NB4 (cell line): ENCODE measurements around the gene SMCO2.

ENCODE experiments used
- DNase-seq: peaks from one replicate; pipeline ENCODE4 v3.0.0; 2010; ENCODE audit warnings: low read depth
- H3K4me3 ChIP-seq: one replicate; pipeline ENCODE4 v1.5.1; 2011; ENCODE audit warnings: mild to moderate bottlenecking, low read depth, low read length, moderate library complexity
- MYC ChIP-seq: IDR thresholded peaks from 2 replicates; pipeline ENCODE4 v1.6.1; 2011; ENCODE audit warnings: low read depth, low read length
- POLR2A ChIP-seq: IDR thresholded peaks from 2 replicates; pipeline ENCODE4 v1.6.1; 2011; ENCODE audit warnings: mild to moderate bottlenecking; ENCODE audit not compliant: insufficient read length; ENCODE audit errors: extremely low read depth
- TF ChIP-seq, protein P1 (sequence below): IDR thresholded peaks from one replicate; pipeline ENCODE4 v1.5.1; 2012; ENCODE audit warnings: low read depth, low read length
- TF ChIP-seq, protein P2 (sequence below): IDR thresholded peaks from 2 replicates; pipeline ENCODE4 v1.6.1; 2011; ENCODE audit warnings: low read depth, low read length

SMCO2 gene

DNA sequence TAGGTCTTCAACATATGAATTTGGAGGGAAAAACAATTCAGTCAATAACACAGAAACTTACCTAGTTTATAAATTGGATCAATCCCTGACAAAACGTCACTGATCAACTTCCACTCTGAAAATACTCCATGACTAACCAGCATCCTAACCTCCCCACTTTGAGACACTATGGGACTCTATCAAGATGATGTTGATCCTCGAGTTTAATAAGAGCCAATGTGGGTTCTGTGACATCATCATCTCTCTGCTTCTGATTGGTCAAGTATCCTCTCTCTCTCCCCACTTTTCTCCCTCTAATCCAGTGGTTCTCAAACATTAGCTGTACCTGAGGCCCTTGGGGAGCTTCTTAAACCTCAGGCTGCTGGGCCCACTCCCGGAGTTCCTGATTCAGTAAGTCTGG, at the start of gene SMCO2:
Gene SMCO2 (plus strand): TSS at position 301 of the 400 bp plus-strand sequence. CDS start 23,896 bp downstream, outside the sequence.
- no peak for DNase-seq
- no peak within 1 kb of the TSS for H3K4me3 ChIP-seq
- TF ChIP-seq, protein P1, sequence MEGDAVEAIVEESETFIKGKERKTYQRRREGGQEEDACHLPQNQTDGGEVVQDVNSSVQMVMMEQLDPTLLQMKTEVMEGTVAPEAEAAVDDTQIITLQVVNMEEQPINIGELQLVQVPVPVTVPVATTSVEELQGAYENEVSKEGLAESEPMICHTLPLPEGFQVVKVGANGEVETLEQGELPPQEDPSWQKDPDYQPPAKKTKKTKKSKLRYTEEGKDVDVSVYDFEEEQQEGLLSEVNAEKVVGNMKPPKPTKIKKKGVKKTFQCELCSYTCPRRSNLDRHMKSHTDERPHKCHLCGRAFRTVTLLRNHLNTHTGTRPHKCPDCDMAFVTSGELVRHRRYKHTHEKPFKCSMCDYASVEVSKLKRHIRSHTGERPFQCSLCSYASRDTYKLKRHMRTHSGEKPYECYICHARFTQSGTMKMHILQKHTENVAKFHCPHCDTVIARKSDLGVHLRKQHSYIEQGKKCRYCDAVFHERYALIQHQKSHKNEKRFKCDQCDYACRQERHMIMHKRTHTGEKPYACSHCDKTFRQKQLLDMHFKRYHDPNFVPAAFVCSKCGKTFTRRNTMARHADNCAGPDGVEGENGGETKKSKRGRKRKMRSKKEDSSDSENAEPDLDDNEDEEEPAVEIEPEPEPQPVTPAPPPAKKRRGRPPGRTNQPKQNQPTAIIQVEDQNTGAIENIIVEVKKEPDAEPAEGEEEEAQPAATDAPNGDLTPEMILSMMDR, result no peak
- TF ChIP-seq POLR2A (no peak), MYC (no peak)
- TF ChIP-seq, protein P2, sequence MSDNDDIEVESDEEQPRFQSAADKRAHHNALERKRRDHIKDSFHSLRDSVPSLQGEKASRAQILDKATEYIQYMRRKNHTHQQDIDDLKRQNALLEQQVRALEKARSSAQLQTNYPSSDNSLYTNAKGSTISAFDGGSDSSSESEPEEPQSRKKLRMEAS, result no peak

DNA sequence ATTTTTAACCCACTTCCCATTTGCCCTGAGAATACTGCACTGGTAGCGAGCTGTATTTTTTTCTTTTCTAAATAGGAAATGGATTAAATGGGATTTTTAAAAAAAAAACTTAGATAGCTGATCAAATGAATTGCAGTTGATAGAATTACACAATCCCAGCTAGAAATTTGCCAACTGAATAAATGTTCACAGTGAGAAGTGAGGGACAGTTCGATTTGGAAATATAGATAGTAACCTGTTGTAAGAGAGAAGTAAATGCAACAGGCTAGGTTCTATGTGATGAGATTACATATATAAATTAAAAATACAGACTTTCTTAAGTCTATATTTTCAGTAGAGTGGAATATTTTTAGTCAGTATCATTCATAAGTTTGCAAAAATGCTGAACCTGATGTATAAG, 48.1 kb upstream of the SMCO2 start:
- DNase-seq, result no peak
- TF ChIP-seq MYC (no peak), POLR2A (no peak)
- TF ChIP-seq, protein P1, result no peak
- TF ChIP-seq, protein P2, result no peak
- H3K4me3 ChIP-seq, result no peak overlapping the region

DNA sequence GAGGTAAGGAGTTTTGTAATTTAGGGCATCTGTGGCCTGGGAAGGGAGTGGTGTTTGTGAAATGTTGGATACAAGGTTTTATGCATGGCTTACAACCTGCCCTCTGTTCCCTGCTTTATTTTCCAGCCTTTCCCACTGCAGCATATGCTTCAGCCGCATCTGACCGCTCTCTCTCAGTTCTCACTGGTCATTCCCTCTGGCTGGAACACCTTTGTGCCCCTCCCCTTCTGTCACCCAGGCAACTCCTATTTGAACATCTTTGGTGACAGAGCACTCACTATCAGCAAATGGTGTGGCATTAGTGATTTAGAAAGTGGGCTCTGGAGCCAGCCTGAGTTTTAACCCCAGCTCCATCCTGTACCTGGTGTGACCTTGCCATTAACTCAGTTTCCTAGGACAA, 47.5 kb upstream of the SMCO2 start:
- TF ChIP-seq POLR2A, result no peak
- TF ChIP-seq, protein P1, result no peak
- TF ChIP-seq, protein P2, result no peak
- TF ChIP-seq MYC, result no peak
- no peak for DNase-seq
- no peak overlapping the region for H3K4me3 ChIP-seq

DNA sequence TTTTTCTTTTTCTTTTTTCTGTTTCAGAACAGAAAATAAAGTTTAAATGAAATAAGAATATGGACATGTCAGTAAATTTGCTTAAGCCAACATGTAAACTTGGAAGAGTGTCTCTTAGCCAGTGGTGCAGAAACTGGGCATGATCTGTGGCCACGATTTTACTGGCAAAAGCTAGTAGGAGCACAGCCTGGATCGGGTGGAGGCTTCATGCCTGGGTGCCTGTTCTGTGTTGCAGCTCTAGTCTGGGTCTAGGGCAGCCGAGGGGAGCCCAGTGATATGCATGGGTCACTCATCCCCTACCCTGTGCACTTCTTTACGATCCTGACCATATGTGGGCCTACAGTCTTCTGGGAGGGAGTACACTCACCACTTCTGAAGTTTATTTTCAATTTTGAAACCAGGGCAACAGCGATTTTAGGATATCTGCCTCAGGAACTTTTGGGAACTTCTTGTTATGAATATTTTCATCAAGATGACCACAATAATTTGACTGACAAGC, 45.6 kb upstream of the SMCO2 start:
- TF ChIP-seq POLR2A (no peak), MYC (no peak)
- TF ChIP-seq, protein P2, result no peak
- TF ChIP-seq, protein P1, result no peak
- no peak for DNase-seq
- H3K4me3 ChIP-seq, result no peak overlapping the region

DNA sequence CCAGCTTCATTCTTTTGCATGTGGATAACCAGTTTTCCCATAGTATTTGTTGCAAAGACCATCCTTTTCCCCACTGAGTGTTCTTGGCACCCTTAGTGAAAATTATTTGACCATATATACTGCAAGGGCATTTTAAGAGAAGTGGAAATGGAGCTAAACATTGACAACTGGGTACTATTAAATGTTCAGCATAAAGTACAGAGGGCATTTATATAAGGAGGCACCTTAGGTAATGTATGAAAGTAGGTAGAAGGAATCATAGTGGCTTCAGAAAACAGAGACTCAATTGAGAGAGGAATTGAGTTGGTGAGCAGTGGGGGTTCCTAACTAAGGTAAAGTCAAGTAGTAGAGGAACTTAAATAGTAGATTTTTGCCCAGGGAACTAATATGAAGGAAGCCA, 34.5 kb upstream of the SMCO2 start:
- TF ChIP-seq POLR2A (no peak), MYC (no peak)
- TF ChIP-seq, protein P2, result no peak
- TF ChIP-seq, protein P1, result no peak
- no peak for DNase-seq
- no peak overlapping the region for H3K4me3 ChIP-seq

DNA sequence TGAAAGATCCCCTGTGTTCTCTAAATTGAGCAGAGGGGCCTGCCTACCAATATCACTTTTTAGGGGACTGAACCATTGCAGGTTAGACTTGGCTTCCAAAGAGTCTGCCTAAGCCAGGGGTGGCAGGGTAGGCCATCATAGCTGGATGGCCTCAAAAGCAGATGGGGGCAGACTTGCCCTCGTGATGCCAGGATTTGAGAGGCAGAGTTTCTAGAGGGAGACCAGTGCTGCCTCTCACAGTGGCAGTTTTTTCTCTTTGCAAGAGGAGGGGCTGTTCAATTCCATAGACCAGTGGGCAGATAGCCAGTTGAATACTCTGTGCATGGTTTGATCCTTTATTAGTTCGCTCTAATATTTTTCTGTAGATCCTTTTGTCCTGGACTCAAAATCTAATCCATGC, 23.8 kb upstream of the SMCO2 start:
- TF ChIP-seq POLR2A (no peak), MYC (no peak)
- TF ChIP-seq, protein P2, result no peak
- TF ChIP-seq, protein P1, result no peak
- H3K4me3 ChIP-seq, result no peak overlapping the region
- peak; percentile 31 for DNase-seq
